EH (cell line): Measurements from ENCODE around the gene PRDX5.

Source experiments
- DNase-seq: peaks from one replicate; pipeline ENCODE4 v3.0.0-alpha.2; 2015; ENCODE audit warnings: low read depth

PRDX5 gene

DNA sequence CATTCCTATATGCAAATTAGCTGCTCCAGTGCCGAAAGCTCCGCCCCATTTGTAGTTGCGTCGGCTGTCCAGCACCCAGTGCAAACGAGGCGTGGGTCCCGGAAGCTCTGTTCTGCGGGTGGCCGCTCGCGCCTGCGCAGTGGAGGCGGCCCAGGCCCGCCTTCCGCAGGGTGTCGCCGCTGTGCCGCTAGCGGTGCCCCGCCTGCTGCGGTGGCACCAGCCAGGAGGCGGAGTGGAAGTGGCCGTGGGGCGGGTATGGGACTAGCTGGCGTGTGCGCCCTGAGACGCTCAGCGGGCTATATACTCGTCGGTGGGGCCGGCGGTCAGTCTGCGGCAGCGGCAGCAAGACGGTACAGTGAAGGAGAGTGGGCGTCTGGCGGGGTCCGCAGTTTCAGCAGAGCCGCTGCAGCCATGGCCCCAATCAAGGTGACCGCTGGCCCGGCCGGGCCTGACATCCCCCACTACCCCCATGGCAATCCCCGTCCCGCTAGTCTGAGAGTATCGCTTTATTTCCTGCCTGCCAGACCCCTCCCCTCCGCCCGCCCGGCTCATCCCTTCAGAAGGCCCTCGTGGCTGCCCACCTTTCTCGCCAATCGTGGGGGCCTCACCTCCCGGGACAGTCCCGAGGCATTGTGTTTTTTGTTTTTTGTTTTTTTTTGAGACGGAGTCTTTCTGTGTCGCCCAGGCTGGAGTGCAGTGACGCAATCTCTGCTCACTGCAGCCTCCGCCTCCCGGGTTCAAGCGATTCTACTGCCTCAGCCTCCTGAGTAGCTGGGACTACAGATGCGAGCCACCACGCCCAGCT lies at the start of gene PRDX5:
PRDX5 (plus strand) TSS at position 161 of the 805 bp plus-strand sequence; CDS start at position 256, 95 bp downstream.
- peak; percentile 98 for DNase-seq

DNA sequence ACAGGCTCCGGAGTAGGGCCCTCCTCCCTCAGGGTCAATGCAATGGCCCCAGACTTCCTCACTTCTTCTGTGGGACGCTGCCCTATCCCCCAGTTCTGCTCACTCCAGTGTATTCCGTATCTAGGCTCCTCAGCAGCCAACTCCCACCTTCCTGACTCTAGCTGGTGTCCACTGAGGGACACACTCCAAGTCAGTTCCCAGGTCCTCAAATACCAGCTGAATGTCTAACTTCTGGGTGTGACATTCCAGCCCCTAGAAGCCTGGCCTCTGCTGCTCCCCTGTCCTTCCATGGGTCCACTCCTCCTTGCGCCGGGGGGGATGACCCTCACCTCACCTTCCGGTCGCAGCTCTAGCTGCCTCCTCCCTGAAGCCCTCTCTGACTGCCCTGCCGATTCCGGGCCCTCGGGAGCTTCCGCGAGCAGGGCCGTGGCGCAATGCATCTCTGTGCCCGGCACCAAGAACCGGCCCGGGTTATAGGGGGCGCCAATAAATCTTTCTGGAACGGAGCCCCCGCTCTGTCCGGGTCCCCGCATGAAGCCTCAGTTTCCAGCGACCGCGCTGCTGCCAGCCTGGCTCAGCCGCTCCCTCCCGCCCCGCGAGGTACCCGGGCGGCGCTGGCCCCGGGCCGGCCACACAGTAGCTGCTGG lies 48.9 kb upstream of the PRDX5 start:
- peak; percentile 75 for DNase-seq

- DNase-seq, result peak; percentile 100
Measured at GRCh38 chr11:64269540-64270220, 48.2 kb upstream of the PRDX5 start.

DNA sequence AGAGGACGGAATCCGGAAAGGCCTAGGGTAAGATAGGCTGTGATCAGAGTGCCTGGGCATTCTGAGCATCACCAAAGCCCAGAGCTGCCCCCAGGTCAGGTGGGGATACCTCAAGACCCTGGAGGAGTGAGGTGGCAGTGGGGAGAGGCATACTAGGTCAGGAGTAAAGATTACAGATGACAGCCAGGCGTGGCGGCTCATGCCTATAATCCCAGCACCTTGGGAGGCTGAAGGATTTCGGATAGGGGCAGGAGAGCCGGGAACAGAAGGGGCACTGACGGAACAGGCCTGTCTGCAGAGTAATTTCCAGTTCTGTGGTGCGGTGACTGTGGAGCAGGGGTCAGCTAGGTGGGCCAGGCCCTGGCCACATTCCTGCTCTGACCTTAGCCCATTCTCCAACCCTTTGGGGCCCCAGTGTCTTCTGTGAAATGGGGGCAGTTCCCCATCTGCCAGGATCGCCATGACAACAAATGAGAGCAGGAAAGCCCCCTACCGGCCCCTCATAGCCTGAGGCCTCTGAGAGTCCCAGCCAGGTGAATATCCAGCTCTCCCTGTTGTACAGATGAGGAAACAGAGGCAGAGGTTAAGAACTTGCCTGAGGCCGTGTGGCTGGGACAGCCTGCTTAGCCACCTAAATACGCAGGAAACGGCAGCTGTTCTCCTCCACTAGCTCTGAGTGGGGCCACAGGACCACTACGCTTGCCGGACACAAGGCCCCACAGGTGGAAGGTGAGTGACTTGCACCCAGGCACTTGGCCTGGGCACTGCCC lies 42.7 kb upstream of the PRDX5 start:
- no peak for DNase-seq

GRCh38 chr11:64275841-64276240 lies 42.1 kb upstream of the PRDX5 start:
- no peak for DNase-seq

- DNase-seq, result peak; percentile 48
Measured at GRCh38 chr11:64276653-64277431, 41.1 kb upstream of the PRDX5 start.

DNA sequence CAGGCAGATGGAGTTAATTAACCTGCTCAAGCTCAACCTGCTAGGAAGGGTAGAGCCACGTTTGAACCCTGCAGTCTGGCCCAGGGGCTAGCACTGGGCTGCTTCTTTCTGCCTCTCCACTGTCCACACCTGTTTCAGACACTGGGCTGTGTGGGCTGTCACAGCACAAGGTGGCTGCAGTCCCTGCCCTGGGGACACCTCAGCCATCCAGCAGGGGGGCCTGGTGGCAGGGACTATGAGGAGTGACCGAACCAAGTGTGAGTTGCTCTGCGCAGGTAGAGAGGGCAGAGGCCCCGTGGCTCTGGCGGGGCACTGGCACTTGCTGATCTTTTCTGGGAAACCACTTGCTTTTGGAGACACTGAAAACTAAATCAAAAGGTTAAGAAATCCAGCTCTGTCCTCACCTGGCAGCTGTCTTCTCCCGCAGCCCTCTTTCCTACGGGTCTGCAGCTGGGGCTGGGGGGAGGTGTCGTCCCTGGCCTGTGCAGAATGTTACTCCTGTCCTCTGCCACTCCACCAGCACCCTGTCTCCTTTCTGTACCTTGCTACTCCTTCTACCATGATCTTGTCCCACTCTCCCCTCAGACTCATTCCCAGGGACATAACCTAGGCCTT lies 39.2 kb upstream of the PRDX5 start:
- DNase-seq, result no peak

DNA sequence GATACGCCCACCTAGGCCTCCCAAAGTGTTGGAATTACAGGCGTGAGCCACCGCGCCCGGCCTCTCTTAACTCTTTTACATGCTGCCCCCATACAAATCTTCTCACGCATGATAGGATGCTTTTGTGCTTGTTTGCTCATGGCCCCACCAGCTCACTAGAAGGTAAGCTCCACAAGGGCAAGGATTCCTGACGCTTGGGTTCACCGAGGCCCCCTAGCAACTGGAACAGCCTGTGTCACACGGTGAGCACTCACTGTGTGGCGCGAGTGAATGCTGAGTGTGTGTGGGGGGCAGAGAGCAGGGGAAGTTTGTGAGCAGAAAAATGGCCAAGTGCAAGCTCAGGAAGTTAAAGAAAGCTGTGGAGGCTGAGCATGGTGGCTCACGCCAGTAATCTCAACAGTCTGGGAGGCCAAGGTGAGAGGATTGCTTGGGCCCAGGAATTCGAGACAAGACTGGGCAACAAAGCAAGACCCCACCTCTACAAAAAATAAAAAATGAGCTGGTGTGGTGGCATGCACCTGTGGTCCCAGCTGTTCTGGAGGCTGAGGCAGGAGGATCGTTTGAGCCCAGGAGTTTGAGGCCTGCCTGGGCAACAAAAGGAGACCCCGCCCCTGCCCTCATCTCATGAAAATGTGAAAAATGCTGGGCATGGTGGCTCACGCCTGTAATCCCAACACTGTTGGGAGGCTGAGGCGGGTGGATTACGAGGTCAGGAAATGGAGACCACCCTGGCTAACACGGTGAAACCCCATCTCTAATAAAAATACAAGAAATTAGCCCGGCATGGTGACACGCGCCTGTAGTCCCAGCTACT lies 35.8 kb upstream of the PRDX5 start:
- no peak for DNase-seq

GRCh38 chr11:64283092-64283491 lies 34.8 kb upstream of the PRDX5 start:
- no peak for DNase-seq

DNA sequence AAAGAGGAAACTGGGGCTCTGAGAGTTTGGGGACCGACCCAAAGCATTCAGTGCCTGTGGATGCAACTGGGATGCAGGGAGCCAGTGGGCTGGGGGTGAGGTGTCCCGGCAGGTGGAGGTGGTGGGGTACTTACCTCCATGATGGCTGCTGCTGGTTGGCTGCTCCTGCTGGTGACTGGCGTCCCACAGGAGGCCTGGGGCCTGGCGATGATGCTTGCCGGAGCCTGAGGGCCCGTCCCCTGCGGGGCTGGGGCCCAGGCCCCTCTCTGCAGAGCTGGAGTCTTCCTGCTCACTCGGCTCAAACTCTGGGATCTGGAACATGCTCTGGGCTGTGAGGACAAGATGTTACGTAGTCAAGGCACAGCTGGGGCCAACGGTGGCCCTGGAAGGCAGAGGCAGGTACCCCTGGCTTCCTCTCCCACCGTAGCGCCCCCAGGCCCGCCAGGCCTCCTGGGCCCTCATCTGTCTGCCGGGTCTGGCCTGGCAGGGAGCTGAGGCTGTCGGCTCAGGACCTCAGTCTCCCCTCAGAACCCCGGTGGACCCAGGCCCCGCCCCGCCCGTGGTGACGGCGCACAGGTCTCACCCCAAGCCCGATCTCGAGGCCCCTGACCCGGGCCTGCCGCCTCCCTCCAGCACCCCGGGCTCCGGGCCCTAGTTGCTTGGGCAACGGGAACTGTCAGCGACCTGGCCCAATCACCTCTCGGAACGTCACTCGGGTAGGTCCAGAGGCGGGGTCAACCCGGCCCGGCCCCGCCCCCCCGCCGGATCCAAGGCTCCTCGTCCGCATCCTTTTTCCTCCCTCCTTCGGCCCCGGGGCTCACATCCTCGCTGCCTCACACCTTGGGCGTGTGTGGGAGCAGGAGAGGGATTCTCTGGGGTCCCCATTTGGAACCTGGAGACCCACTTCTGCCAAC lies 33.6 kb upstream of the PRDX5 start, which contains the start of gene BAD:
BAD (minus strand) TSS at position 618 of the 914 bp plus-strand sequence; CDS start at position 321, 297 bp downstream.
- peak; percentile 92 for DNase-seq

DNA sequence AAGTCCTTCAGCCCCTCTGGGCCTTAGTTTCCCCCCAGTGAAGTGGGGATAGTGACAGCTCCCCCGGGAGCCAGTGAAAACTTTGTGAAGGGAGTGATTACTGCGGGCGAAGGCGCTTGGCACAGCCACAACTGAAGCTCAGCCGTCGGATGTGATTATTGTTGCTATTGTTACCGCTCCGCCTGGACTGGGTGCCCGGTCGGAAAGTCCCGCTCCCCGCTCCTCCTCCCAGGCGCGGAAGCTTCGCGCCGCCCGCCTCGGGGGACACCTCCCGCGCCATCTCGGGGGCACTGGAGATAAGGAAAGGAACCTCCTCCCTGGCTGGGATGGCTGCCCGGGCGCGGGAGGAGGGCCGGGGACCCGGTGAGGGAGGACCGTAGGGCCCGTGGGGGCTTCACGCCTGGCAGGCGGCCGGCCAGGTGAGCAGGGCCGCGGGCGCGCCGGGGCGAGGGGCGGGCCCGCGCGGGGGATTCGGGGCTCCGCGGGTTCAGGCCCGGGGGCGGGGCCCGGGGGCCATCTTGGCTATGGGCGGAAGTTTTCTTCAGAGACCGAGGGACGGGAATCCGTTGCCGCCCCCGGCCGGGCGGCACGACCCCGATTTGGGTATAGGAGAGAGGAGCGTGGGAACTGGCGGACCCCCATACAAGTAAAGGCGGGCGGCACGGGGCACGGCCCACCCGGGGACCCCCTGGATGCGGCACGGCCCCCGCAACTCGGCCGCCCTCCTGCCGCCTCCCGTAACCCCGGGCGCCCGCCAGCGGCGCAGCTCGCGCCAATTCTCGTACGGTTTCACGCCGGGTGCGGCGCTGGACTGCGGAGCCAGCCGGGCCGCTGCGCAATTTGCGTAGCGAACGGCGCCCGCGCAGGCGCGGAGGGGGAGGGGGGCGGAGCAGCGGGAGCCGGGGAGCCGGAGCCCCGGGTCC lies 32.7 kb upstream of the PRDX5 start, which contains the start of gene GPR137:
GPR137 (plus strand) TSS at position 887 of the 923 bp plus-strand sequence. CDS start 677 bp downstream, outside the sequence.
- DNase-seq, result peak; percentile 76

GRCh38 chr11:64285885-64286800 lies 31.8 kb upstream of the PRDX5 start:
- no peak for DNase-seq

- DNase-seq, result no peak
Measured at GRCh38 chr11:64286801-64287159, 31.1 kb upstream of the PRDX5 start.

DNA sequence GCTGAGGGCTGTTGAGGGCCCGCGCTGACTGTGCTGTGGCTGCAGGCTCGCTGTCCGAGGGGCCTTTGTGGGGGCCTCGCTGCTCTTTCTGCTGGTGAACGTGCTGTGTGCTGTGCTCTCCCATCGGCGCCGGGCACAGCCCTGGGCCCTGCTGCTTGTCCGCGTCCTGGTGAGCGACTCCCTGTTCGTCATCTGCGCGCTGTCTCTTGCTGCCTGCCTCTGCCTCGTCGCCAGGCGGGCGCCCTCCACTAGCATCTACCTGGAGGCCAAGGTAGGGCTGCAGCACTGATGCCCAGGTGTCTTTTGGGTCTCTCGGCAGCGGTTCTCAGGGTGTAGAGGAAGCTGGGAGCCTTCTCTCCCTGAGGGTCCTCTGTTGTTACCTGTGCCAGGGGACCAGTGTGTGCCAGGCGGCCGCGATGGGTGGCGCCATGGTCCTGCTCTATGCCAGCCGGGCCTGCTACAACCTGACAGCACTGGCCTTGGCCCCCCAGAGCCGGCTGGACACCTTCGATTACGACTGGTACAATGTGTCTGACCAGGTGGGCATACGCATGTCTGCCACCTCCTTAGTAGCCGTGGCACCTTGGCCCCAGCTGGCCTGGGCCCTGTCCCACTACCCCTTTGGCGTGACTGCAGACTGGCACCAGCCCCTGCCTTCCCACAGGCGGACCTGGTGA lies 30.1 kb upstream of the PRDX5 start:
- DNase-seq, result no peak

GRCh38 chr11:64288353-64288750 lies 29.6 kb upstream of the PRDX5 start:
- no peak for DNase-seq

- DNase-seq, result no peak
Measured at GRCh38 chr11:64289002-64289564, 28.8 kb upstream of the PRDX5 start.
